WI38 (cell line): ENCODE measurements around the gene DPM1.
A peak's percentile ranks its signal among the peaks of the same experiment; 100 is the strongest.

Experiments used
- H3K4me3 ChIP-seq: 2 replicates; pipeline ENCODE4 v1.5.1; 2011; ENCODE audit warnings: low read depth, mild to moderate bottlenecking, control low read depth, low read length
- TF ChIP-seq, protein P1 (sequence below): IDR thresholded peaks from 2 replicates; pipeline ENCODE4 v1.5.1; 2012; ENCODE audit warnings: low read depth, mild to moderate bottlenecking, control low read depth, low read length

Gene DPM1

DNA sequence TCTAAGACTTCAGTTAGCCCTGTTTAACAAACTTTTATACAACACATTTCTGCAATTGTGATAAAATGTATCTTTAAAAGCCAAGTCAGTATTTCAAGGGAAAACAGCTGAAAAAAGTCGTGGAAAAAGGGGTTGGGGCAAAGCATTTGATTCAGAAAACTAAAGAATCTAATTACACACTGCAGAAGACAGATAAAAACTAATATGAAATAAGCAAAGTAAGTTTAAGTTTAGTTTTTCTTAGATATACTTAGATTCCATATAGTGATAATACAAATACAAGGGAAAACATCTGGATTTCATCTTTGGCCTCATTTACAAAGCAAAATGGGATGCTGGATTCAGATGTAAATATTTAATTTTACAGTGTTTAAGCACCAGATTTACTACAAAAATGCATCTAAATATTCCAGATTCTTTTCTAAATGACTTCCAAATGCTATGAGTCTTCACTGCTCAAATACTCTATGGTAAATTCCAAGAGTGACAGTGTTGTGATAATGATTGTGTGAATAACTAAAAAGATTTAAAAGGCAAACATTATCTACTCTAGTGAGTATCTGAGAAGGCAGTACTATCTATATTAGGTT lies 25.5 kb downstream of the DPM1 start:
- TF ChIP-seq, protein P1, sequence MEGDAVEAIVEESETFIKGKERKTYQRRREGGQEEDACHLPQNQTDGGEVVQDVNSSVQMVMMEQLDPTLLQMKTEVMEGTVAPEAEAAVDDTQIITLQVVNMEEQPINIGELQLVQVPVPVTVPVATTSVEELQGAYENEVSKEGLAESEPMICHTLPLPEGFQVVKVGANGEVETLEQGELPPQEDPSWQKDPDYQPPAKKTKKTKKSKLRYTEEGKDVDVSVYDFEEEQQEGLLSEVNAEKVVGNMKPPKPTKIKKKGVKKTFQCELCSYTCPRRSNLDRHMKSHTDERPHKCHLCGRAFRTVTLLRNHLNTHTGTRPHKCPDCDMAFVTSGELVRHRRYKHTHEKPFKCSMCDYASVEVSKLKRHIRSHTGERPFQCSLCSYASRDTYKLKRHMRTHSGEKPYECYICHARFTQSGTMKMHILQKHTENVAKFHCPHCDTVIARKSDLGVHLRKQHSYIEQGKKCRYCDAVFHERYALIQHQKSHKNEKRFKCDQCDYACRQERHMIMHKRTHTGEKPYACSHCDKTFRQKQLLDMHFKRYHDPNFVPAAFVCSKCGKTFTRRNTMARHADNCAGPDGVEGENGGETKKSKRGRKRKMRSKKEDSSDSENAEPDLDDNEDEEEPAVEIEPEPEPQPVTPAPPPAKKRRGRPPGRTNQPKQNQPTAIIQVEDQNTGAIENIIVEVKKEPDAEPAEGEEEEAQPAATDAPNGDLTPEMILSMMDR, result no peak

DNA sequence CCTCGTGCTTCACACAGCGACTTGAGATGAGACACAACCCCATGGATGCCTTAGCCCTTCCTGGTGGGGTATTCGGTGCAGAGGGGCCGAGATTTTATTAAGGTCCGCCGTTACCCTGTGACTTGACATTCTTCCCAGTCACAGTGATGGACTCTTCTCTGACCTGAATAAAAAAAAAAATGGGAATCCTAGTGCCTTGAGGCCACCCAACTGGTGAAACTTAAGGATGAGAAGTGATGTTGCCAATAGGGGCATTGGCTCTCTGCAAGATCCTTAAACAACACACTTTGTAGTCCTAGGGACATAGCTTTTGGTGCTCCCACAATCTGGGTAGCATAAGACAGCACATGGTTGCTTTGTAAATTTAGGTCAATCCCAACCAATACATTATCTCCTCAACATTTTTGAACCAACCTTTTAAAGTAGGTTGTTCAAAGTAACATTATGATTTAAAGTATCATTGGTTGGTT lies 26.3 kb downstream of the DPM1 start:
- TF ChIP-seq, protein P1, result no peak
- peak overlapping the region; percentile 60 for H3K4me3 ChIP-seq

More for the DNA sequence above, 25.5 kb downstream of the DPM1 start:
- H3K4me3 ChIP-seq, result no peak overlapping the region

DNA sequence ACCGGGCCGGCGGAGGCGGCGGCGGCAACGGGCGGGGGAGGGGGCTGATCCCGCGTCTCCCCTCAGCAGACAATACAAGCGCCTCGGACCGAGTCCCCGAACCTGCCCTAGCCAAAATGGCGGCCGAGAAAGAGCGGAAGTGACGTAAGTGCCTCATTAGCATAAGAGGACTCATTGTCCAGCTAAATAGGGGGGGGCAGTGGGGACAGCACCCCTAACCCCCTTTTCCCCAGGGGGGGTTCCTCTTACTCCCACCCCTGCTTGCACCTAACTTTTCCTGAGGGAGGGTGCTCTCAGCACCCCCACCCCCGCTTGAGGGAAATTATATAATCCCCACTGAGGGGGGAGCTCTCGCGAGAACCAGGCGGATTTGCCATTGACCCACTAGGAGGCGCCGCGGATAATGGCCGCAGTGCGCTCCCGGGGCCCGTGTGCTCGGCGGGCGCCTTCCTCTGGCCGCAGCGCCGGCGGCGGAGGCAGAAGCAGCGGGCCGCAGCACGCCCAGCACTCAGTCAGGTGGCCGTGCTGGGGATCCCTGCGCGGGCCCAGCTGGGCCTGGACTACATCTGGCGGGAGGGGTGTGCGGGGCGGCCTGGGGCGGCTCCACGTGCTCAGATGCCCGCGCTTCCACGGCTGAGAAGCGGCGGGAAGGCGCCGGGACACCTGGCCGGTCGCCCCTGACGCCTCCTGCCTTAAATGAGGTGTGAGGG lies 26.9 kb downstream of the DPM1 start, which contains the start of gene ADNP:
Gene ADNP (minus strand): TSS at position 132 of the 710 bp plus-strand sequence. CDS start 27,441 bp downstream, outside the sequence.
- TF ChIP-seq, protein P1, result peak; percentile 53

DNA sequence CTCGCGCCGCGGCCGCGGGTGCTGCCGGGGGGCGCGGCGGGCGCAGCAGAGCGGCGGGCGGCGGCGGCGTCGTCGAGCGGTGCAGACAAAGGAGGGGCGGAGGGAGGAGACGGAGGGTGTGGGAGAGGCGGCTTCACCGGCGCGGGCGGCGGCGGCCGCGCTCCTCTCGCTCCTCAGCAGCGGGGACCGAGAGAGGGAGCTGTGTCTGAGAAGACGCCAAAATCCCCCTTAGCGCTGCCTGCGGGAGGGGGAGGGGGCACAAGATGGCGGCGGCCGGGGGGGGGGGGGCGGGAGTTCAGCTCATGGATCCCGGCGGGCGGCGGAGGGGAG lies 27.4 kb downstream of the DPM1 start:
- H3K4me3 ChIP-seq, result peak overlapping the region; percentile 60
- TF ChIP-seq, protein P1, result no peak

More for the DNA sequence above, 26.9 kb downstream of the DPM1 start, which contains the start of gene ADNP:
- peak within 1 kb of the TSS; percentile 86 for H3K4me3 ChIP-seq

DNA sequence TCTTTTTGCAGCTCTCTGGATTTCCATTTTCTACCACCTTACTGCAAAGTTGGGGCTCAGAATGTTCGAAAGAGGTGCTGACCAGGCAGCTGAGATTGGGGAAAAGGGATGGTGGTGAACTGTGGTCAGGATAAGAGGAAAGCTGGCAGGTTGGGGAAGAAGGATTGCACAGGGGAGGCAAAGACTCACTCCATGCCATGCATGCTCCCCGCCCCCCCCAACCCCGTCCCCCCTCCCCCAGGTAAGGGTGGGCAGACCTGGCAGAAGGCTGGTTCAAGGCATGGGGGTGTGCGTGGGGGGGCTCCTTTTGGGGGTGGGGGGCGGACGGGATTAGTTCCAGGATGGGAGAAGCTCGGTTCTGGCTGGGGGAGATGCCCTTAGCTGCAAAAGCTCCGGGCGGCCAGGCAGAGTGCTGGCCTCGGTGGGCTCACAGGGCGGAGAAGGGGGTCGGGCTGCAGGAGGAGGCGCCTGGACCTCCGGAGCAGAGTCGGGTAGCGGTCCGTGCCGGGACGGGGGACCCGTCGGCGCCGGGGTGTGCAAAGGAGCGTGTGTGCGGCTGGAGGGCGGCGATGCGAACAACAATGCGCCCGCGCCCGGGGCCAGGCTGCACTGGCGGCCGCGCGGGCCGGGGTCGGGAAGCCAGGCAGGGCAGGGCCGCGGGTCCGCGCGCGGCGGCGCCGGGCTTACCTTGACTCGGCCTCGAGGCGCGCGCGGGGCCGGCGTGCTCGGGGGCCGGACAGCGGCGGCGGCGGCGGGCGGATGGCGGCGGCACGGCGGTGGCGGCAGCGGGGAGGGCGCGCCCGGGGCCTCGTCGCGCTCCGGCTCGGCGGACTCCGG lies 28.0 kb downstream of the DPM1 start:
- H3K4me3 ChIP-seq, result peak overlapping the region; percentile 86
- TF ChIP-seq, protein P1, result no peak

DNA sequence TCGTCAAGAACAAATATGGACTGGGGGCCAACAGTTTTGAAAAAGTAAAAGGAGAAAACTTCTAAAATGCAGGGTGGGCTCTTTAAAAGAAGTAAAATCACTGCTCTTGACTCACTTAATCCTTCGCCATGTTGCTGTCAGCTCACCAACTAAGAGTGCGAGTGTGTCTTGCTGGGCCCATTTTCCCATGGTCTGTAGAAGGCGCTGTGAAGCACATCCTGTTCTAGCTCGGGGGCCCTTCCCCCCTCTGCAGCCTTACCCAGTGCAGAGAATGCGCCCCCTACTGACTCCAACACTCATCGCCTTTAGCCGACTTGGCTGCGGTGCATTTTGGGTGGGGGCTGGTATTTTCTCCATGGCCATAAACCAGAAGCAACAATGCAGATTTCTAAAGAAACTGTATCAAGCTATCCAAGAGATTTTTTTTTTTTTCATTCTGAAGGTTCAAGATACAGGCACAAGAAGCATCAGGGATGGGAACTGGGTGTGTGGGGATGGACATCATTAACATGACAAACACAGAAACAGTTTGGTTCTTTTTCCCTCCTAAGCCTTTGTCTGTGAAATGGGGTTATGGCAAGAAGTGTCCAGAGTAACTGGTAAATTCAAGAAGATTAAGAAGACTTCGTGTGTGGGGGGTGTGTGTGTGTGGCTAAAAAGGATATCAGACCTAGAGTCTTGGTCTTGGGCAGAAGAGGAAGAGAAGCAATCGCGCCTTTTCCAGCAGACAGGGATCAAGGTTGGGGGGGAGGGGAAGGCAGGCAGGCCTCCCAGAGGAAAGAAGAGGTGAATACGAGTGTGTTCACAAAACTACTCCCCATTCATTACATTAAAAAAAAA lies 28.8 kb downstream of the DPM1 start:
- TF ChIP-seq, protein P1, result peak; percentile 97
- H3K4me3 ChIP-seq, result peak overlapping the region; percentile 86
